ENCODE results near the gene ACTN1.

GRCh38 chr14:68950111-68950510, 29.0 kb downstream of the ACTN1 start:
- TF ChIP-seq POLR2A (IDR thresholded peaks at IDR 0.05), result no peak
- TF ChIP-seq CTCF (IDR thresholded peaks at IDR 0.05 in 4 of 5, conservative IDR thresholded peaks at IDR 0.05 in 1 of 5), result no peak
